ENCODE data around the gene TRIO.
A peak's percentile ranks its signal among the peaks of the same experiment; 100 is the strongest.

The TRIO gene

GRCh38 chr5:14177634-14178033 lies 34.5 kb downstream of the TRIO start:
- DNase-seq: no peak
- Histone ChIP-seq H3K9me3 (no peaks in the 10 kb centered on the region), H3K4me1 (peaks cover 0 to 82% (median 42%) of the 10 kb centered on the region in 4 donors), H3K4me3 (no peak overlapping the region), H3K27me3 (no peaks in the 10 kb centered on the region), H3K27ac (no peak overlapping the region), H3K36me3 (no peaks in the 10 kb centered on the region)
- intact Hi-C loops (cut with DNase I; ENCODE audit: low total_unique reads): no loop called here
- no peak for TF ChIP-seq CTCF (IDR thresholded peaks at IDR 0.05)

- intact Hi-C loops (cut with DNase I; ENCODE audit: low total_unique reads): no loop called here
- TF ChIP-seq CTCF (IDR thresholded peaks at IDR 0.05): no peak
- no peak for DNase-seq
- no peaks in the 10 kb centered on the region for H3K36me3 ChIP-seq
- H3K27ac ChIP-seq: peak overlapping the region in 1 of 2 donors; percentile 89
- no peaks in the 10 kb centered on the region for H3K9me3 ChIP-seq
- no peaks in the 10 kb centered on the region for H3K27me3 ChIP-seq
- H3K4me1 ChIP-seq: peaks cover 0 to 82% (median 46%) of the 10 kb centered on the region in 4 donors
- H3K4me3 ChIP-seq: no peak overlapping the region
These were observed 34.9 kb downstream of the TRIO start for GRCh38 chr5:14178091-14178490.

GRCh38 chr5:14178671-14179211 lies 35.6 kb downstream of the TRIO start:
- Histone ChIP-seq H3K27me3 (no peaks in the 10 kb centered on the region), H3K4me3 (no peak overlapping the region), H3K27ac (peak overlapping the region; percentile 29 to 89), H3K36me3 (no peaks in the 10 kb centered on the region), H3K4me1 (peaks cover 0 to 82% (median 45%) of the 10 kb centered on the region in 4 donors), H3K9me3 (no peaks in the 10 kb centered on the region)
- no peak for DNase-seq
- intact Hi-C loops (cut with DNase I; ENCODE audit: low total_unique reads): no loop called here
- no peak for TF ChIP-seq CTCF (IDR thresholded peaks at IDR 0.05)

GRCh38 chr5:14179446-14179845 lies 36.3 kb downstream of the TRIO start:
- peaks cover 0 to 82% (median 44%) of the 10 kb centered on the region in 4 donors for H3K4me1 ChIP-seq
- no peaks in the 10 kb centered on the region for H3K36me3 ChIP-seq
- DNase-seq: no peak
- intact Hi-C loops (cut with DNase I; ENCODE audit: low total_unique reads): no loop called here
- no peaks in the 10 kb centered on the region for H3K9me3 ChIP-seq
- no peak for TF ChIP-seq CTCF (IDR thresholded peaks at IDR 0.05)
- peak overlapping the region in 1 of 2 donors; percentile 89 for H3K27ac ChIP-seq
- no peak overlapping the region for H3K4me3 ChIP-seq
- H3K27me3 ChIP-seq: no peaks in the 10 kb centered on the region

- H3K27me3 ChIP-seq: no peaks in the 10 kb centered on the region
- intact Hi-C loops (cut with DNase I; ENCODE audit: low total_unique reads): no loop called here
- no peaks in the 10 kb centered on the region for H3K36me3 ChIP-seq
- no peak for DNase-seq
- no peak for TF ChIP-seq CTCF (IDR thresholded peaks at IDR 0.05)
- peaks cover 0 to 91% (median 53%) of the 10 kb centered on the region in 4 donors for H3K4me1 ChIP-seq
- H3K9me3 ChIP-seq: no peaks in the 10 kb centered on the region
- no peak overlapping the region for H3K4me3 ChIP-seq
- peak overlapping the region in 1 of 2 donors; percentile 89 for H3K27ac ChIP-seq
These were observed 37.3 kb downstream of the TRIO start for GRCh38 chr5:14180437-14180836.
